ENCODE results near the gene SORT1.

SORT1 gene

DNA sequence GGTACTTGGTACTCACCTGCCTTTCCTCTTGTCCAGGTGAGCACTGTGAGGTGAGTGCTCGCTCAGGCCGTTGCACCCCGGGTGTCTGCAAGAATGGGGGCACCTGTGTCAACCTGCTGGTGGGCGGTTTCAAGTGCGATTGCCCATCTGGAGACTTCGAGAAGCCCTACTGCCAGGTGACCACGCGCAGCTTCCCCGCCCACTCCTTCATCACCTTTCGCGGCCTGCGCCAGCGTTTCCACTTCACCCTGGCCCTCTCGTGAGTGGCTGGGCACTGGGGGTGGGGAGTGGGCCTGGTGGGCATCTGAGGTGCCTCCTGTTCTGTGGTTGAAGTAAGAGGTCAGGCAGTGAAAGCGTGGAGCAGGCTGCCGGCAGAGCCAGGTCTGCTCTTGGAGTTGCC lies 136.7 kb downstream of the SORT1 start:
- DNase-seq (ENCODE audit: low spot score in 2 of 2) (no peak), ATAC-seq (replicated peaks; ENCODE audit: extremely low read depth, poor library complexity, severe bottlenecking) (no peak)
- Mint-ChIP-seq H3K36me3 (ENCODE audit: insufficient read depth) (peaks cover 2% of the 10 kb centered on the region), H3K27ac (ENCODE audit: low read depth) (no peak overlapping the region), H3K4me3 (no peak overlapping the region), H3K27me3 (no peaks in the 10 kb centered on the region), H3K4me1 (peaks cover 16% of the 10 kb centered on the region), H3K9me3 (no peaks in the 10 kb centered on the region)

DNA sequence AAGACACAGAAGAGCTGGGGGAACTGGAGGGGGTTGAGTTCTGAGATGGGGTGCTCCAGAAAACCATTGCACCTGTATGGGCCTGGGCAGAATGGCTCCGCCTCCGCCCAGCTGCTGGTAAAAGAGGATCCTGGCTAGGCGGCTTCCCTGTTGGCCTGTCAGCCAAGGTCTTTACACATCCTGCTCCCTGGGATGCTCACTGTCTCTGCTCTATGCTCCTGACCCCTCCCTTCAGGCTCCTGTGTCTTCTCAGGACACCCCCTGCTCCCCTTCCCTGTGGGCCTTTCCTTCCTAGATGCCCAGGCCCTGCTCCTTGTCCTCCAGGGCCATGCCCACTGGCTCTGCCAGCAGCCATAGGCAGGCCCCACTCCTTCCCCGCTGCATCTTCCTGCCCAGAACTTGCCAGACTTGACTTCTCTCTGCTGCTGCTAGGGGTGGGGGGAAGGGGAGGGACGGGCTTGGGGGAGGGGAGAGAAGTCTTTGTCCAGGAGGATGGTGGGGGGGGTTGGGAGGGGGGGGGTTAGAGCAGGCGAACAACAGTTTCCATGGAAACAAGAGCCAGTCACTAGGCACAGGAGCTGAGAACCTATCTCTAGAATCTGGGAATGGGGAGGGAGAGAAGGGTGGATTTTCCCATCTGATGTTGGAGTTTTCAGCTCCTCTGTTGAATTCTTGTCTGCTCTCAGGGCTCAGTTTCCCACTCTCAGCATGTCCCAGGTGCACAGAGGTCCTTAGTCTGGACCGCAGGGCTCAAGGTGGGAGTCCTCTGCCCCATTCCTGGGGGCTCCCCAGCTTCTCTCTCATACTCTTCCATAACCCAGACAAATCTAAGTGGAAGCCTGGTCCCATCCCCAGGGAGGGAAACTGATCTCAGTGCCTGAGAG lies 137.8 kb downstream of the SORT1 start:
- DNase-seq (ENCODE audit: low spot score in 2 of 2) (no peak), ATAC-seq (replicated peaks; ENCODE audit: extremely low read depth, poor library complexity, severe bottlenecking) (no peak)
- H3K4me1 Mint-ChIP-seq, result peaks cover 27% of the 10 kb centered on the region
- H3K9me3 Mint-ChIP-seq, result no peaks in the 10 kb centered on the region
- H3K36me3 Mint-ChIP-seq (ENCODE audit: insufficient read depth), result peaks cover 2% of the 10 kb centered on the region
- no peak overlapping the region for H3K4me3 Mint-ChIP-seq
- H3K27ac Mint-ChIP-seq (ENCODE audit: low read depth), result no peak overlapping the region
- no peaks in the 10 kb centered on the region for H3K27me3 Mint-ChIP-seq

All from central memory CD8-positive, alpha-beta T cell (primary cell).